Skin epidermis (tissue), 12 donors: ENCODE results near the gene DGKG.

Source experiments
- H3K27ac ChIP-seq, 21 experiments: fragments of 200-600 bp; sonication (generic) in 11 of 21; one replicate each; pipeline ENCODE4 v1.5.0; 2020; ENCODE audit warnings: mild to moderate bottlenecking in 3 of 21, inconsistent platforms in 2 of 21, moderate library complexity in 2 of 21
- H3K4me3 ChIP-seq, 7 experiments: fragments of 200-600 bp; sonication (generic) in 2 of 7; one replicate each; pipeline ENCODE4 v1.5.0; 2020; ENCODE audit warnings: inconsistent platforms in 2 of 7, mild to moderate bottlenecking in 2 of 7, moderate library complexity in 1 of 7

The DGKG gene

DNA sequence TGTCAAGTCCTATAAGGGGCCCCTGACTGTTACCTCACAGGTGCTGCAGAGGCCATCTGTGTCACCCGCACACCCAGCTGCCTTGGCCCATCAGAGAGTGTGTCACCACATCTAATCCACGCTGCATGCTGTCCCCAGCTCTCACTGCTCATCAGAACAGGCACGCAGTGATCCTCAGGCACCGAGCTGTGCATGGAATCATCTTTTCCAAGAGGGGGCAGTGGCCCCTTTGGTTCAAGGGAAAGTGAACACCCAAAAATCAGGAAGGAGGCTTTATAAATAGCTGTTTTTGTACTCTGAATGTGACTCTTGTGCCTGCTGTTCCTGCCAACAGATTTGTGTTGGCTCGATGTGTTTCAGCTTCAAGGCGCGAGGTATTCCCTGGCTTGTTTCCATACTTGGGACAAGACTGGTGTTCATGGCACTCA lies 142.8 kb downstream of the DGKG start:
- Histone ChIP-seq H3K4me3 (no peak overlapping the region), H3K27ac (no peak overlapping the region)

GRCh38 chr3:186218421-186218820 lies 143.6 kb downstream of the DGKG start:
- Histone ChIP-seq H3K4me3 (no peak overlapping the region), H3K27ac (no peak overlapping the region)

GRCh38 chr3:186217820-186218164 lies 144.2 kb downstream of the DGKG start:
- no peak overlapping the region for H3K4me3 ChIP-seq

GRCh38 chr3:186216900-186217819 lies 144.9 kb downstream of the DGKG start:
- Histone ChIP-seq H3K4me3 (no peak overlapping the region), H3K27ac (no peak overlapping the region)

More at GRCh38 chr3:186217820-186218164, 144.2 kb downstream of the DGKG start:
- H3K27ac ChIP-seq: no peak overlapping the region

- no peak overlapping the region for H3K4me3 ChIP-seq
- no peak overlapping the region for H3K27ac ChIP-seq
Measured at GRCh38 chr3:186214670-186215069, 147.4 kb downstream of the DGKG start.

- H3K27ac ChIP-seq: no peak overlapping the region
- no peak overlapping the region for H3K4me3 ChIP-seq
Measured at GRCh38 chr3:186213946-186214345, 148.1 kb downstream of the DGKG start.

DNA sequence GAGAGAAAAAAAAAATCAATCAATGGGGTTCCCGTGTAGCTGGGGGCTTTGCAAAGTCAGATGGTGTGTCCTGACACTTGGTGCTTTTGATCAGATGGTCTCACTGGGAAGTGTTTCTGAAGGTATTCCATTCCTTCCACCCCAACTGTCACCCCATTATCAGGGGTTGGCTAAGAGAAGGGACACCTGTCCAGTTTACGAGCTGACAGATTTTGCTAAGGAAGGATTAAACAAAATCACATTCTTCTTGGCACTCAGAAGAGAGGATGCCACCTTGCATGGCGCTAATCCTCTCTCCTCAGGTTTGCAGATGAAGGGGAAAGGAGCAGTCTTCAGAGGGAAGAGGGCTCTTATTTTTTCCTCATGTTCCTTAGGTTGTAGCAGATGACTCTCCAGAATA lies 149.4 kb downstream of the DGKG start:
- no peak overlapping the region for H3K27ac ChIP-seq
- H3K4me3 ChIP-seq: no peak overlapping the region

GRCh38 chr3:186210852-186211500 lies 151.1 kb downstream of the DGKG start:
- peak overlapping the region in 19 of 21 experiments; percentile 1 to 81 (median 66) for H3K27ac ChIP-seq

GRCh38 chr3:186209810-186210752 lies 152.0 kb downstream of the DGKG start:
- peak overlapping the region in 19 of 21 experiments; percentile 1 to 81 (median 66) for H3K27ac ChIP-seq
- no peak overlapping the region for H3K4me3 ChIP-seq

More at GRCh38 chr3:186210852-186211500, 151.1 kb downstream of the DGKG start:
- no peak overlapping the region for H3K4me3 ChIP-seq

GRCh38 chr3:186208296-186208989 lies 153.6 kb downstream of the DGKG start:
- H3K27ac ChIP-seq: no peak overlapping the region
- H3K4me3 ChIP-seq: no peak overlapping the region

DNA sequence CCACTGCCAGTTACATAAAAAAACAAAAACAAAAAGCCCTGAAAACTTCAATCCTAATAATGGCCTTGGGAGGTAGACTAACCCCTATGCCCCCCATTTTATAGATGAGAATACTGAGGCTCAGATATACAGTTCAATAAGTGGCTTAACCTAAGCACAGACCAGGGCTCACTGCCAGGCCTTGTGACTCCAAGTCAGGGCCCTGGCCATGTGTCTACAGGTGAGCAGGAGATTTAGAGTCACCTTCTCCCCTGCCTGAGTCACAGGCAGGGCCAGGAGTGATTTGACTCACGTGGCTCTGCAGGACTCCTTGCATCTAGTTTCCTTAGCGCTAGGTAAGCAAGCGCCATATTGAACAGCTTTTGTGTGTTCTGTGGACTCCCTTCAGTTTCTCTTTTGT lies 154.5 kb downstream of the DGKG start:
- Histone ChIP-seq H3K4me3 (no peak overlapping the region), H3K27ac (no peak overlapping the region)

DNA sequence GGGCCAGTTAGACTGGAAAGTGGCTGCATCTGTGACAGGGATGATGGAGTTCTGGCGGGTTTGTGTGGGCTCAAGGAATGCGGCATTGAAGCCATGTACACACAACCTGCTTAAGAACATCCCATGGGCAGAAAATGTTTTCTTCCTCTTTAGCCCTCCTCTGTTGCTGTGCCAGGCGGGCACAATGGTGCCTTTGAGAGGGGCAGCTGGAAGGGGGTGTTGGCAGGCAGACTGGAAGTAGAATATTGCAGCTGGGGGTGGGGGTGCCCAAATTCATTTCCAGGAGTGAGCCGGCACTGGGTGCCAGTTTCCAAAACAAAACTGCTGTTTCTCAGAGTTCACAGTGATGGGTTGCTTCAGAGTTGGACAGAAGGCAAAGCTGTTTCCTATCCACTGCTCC lies 161.3 kb downstream of the DGKG start:
- H3K27ac ChIP-seq: no peak overlapping the region
- no peak overlapping the region for H3K4me3 ChIP-seq

- Histone ChIP-seq H3K4me3 (no peak overlapping the region), H3K27ac (no peak overlapping the region)
Measured at GRCh38 chr3:186198442-186198841, 163.6 kb downstream of the DGKG start.

DNA sequence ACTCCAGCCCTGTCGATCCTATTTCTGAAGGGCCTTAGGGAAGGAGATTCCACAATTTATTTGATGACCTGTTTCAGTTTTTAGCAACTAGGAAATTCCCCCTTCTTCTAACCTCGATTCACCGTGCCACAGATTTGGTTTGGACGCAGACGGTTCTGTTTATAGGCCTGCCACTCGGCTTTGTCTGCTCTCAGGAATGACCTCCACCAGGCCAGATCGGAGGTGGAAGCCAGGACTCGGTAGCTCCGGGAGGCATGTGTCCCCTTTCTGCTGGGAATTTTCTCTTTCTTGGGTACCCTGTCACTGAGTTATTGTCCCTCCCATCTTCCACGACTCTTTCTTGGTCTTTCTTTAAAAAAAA lies 167.6 kb downstream of the DGKG start:
- no peak overlapping the region for H3K27ac ChIP-seq
- H3K4me3 ChIP-seq: peak overlapping the region in 3 of 7 experiments; percentile 13 to 35 (median 23)

DNA sequence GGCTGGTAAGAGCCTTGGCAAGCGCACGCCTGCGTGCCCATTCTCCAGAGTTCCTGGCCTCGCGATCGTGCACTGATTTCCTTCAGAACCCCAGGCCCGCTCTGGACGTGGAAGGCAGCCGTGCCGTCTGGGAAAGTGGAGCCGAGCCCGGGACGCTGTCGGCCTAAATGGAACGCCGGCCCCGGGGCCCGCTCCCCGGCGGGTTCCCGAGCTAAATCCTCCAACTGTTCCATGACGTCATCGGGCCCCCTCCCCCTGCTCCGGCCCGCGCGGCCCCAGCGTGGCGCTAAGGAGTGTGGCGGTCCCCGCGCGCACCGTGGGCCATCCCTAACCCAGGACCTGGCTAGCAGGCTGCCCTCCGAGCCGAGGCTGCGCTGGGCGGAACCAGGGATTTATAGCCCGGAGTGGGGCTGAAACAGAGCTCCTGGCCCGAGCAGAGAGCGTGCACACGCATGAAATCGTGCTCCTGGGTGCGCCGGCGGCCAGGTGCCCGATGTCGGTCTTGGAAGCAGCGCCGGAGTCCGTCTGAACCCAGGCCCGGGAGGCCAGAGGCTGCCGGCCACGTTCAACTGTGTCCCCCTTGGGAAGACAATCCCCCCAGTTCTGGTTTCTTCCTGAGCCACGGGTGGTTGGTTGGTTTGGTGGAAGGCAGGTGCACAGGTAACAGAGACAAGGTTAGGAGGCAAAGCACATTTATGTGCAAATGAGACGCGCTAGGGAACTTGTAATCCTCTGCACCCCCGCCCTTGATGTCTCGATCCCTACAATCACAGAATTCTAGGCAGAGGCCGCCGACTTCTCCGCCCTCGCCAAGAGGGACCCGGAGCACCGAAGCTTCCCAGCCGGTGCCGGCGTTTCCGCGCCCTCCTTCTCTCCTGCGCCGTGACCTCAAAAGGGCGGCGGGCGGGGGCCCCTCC lies 168.2 kb downstream of the DGKG start:
- peak overlapping the region; percentile 8 to 35 (median 13) for H3K4me3 ChIP-seq
- H3K27ac ChIP-seq: peak overlapping the region in 4 of 21 experiments; percentile 11 to 44 (median 33)

DNA sequence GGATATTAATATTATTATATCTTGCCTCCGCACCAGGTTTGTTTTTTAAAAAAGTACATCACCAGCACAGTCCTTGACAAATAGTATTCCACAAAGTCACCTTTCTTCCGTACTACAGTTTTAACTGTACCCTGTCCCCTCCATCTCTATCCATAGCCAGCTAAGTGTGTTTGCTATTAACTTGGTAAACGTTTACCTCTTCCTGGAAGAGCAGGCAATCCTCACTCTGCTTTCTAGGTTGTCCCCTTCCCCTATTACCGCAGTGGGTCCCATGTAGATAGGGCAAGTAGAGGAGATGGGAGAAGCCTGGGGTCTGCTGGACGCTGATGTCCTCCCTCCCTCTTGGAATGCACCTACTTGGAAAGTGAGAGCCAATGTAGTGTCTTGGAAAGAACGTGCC lies 169.2 kb downstream of the DGKG start:
- no peak overlapping the region for H3K4me3 ChIP-seq
- H3K27ac ChIP-seq: no peak overlapping the region

DNA sequence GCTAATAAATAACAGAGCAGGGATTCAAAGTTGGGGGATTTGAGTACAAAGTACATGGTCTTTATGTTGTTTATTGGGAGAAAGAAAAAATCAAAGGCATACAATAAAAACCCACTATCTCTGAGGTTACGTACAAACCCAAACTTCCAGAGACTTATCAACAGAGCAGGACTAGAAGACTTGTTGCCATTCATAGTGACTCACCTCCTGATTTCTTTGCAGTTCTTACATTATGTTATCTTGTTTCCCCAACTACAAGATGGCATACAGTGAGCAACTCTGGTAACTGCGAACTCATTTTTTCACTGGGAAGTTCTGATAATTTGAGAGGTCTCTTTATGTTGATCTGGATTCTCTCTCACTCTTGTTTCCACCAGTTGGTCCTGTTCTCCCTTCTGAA lies 172.5 kb downstream of the DGKG start:
- H3K4me3 ChIP-seq: no peak overlapping the region

More for the DNA sequence above, 172.5 kb downstream of the DGKG start:
- no peak overlapping the region for H3K27ac ChIP-seq
